Measurements from ENCODE around the gene CDK5R1. TPM values are rescaled to one million over a fixed set of nuclear protein-coding genes. Genes with fewer than 3 reads are reported as not detected.

The CDK5R1 gene
- total and polyA plus RNA-seq, 2 experiments from 2014 or later = 0.63 to 1.2 TPM

GRCh38 chr17:32515677-32516383 lies 29.0 kb downstream of the CDK5R1 start:
- in situ Hi-C loops (cut with MboI) = no loop called here

GRCh38 chr17:32516450-32516849 lies 29.7 kb downstream of the CDK5R1 start:
- Histone ChIP-seq H3K27me3 (replicated peaks; ENCODE audit: insufficient read depth) (no peaks in the 10 kb centered on the region), H3K4me2 (ENCODE audit: unreplicated experiment) (no peak overlapping the region), H3F3A (ENCODE audit: insufficient read depth) (peaks cover 14% of the 10 kb centered on the region; the same call in 1 of the 2 replicates), H3K9me3 (ENCODE audit: low read depth) (no peaks in the 10 kb centered on the region), H2AFZ (no peak overlapping the region), H3K4me1 (ENCODE audit: insufficient read depth) (peaks cover 13% of the 10 kb centered on the region), H3K9ac (no peak overlapping the region), H3K4me3 (no peak overlapping the region), H3K9me2 (ENCODE audit: insufficient read depth) (no peaks in the 10 kb centered on the region), H4K20me1 (ENCODE audit: insufficient read depth) (no peaks in the 10 kb centered on the region), H3K36me3 (ENCODE audit: low read depth) (no peaks in the 10 kb centered on the region), H3K27ac (no peak overlapping the region), H3K79me2 (ENCODE audit: insufficient read depth) (no peaks in the 10 kb centered on the region)
- in situ Hi-C loops (cut with MboI) = no loop called here
- TF ChIP-seq EZH2 (IDR thresholded peaks at IDR 0.05; ENCODE audit: insufficient read depth, poor library complexity, severe bottlenecking) (no peak), EZH2phosphoT487 (IDR thresholded peaks at IDR 0.05; ENCODE audit: insufficient read depth, low read depth) (no peak)
- WGBS, 2 experiments (ENCODE audit: low coverage in 1 of 2, low lambda C conversion rate in 2 of 2, missing lambda C conversion rate in 2 of 2) = 79 to 80% methylated on average over 2 of the region's 2 CpGs
- DNase-seq = no peak

More at GRCh38 chr17:32515677-32516383, 29.0 kb downstream of the CDK5R1 start:
- H3K4me3 ChIP-seq = no peak overlapping the region
- H2AFZ ChIP-seq = no peak overlapping the region
- peaks cover 13% of the 10 kb centered on the region for H3K4me1 ChIP-seq (ENCODE audit: insufficient read depth)
- H4K20me1 ChIP-seq (ENCODE audit: insufficient read depth) = no peaks in the 10 kb centered on the region
- H3K27ac ChIP-seq = no peak overlapping the region
- H3K9ac ChIP-seq = no peak overlapping the region
- TF ChIP-seq EZH2 (IDR thresholded peaks at IDR 0.05; ENCODE audit: insufficient read depth, poor library complexity, severe bottlenecking) (no peak), EZH2phosphoT487 (IDR thresholded peaks at IDR 0.05; ENCODE audit: insufficient read depth, low read depth) (no peak)
- no peaks in the 10 kb centered on the region for H3K27me3 ChIP-seq (replicated peaks; ENCODE audit: insufficient read depth)
- no peaks in the 10 kb centered on the region for H3K9me3 ChIP-seq (ENCODE audit: low read depth)
- 94 to 97% methylated on average over 4 of the region's 4 CpGs for WGBS, 2 experiments (ENCODE audit: low coverage in 1 of 2, low lambda C conversion rate in 2 of 2, missing lambda C conversion rate in 2 of 2)
- no peaks in the 10 kb centered on the region for H3K36me3 ChIP-seq (ENCODE audit: low read depth)
- no peaks in the 10 kb centered on the region for H3K79me2 ChIP-seq (ENCODE audit: insufficient read depth)
- no peak for DNase-seq
- H3K4me2 ChIP-seq (ENCODE audit: unreplicated experiment) = no peak overlapping the region
- peaks cover 13% of the 10 kb centered on the region; the same call in 1 of the 2 replicates for H3F3A ChIP-seq (ENCODE audit: insufficient read depth)
- no peaks in the 10 kb centered on the region for H3K9me2 ChIP-seq (ENCODE audit: insufficient read depth)

DNA sequence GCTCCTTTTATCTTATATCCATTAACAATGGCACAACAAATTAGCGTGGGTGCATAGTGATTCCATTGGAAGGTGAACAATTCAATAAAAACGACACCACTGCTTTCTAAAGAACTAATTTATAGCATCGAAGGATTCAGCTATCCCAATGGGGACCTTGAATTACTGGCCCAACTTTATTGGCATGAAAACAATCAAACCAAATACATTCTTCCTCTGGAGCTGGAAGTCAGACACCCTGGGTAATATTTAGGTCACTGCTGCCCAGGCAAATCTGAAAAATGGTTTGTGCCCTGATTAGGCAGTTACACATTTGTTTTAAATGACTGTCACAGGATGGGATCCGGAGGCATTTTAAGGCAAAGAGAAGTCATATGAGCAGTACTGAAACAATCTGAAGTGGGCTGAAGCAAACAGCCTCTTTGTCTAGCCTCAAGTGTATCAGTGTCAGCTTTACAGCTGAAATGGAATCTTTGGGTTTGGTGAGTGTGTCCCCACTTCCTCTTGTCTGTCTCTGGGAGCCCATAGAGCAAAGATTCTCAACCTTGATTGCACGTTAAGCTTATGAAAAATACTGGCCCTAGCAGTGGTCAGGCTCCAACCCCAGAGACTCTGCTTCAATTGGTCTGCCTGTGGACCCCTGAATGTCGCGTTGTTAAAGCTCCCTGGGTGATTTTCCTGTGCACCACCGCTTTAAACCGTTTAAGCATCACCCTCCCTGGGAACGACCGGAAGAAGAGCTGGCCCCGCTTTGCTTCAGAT lies 30.3 kb downstream of the CDK5R1 start:
- TF ChIP-seq EZH2phosphoT487 (IDR thresholded peaks at IDR 0.05; ENCODE audit: insufficient read depth, low read depth) = no peak
- TF ChIP-seq EZH2 (IDR thresholded peaks at IDR 0.05; ENCODE audit: insufficient read depth, poor library complexity, severe bottlenecking) = no peak
- Histone ChIP-seq H3K27ac (no peak overlapping the region), H3K4me2 (ENCODE audit: unreplicated experiment) (no peak overlapping the region), H3K4me1 (ENCODE audit: insufficient read depth) (peaks cover 13% of the 10 kb centered on the region), H3K9ac (no peak overlapping the region), H3K9me2 (ENCODE audit: insufficient read depth) (no peaks in the 10 kb centered on the region), H3K4me3 (no peak overlapping the region), H2AFZ (no peak overlapping the region), H3K9me3 (ENCODE audit: low read depth) (no peaks in the 10 kb centered on the region), H3K36me3 (ENCODE audit: low read depth) (no peaks in the 10 kb centered on the region), H3F3A (ENCODE audit: insufficient read depth) (peaks cover 14% of the 10 kb centered on the region; the same call in 1 of the 2 replicates), H3K79me2 (ENCODE audit: insufficient read depth) (no peaks in the 10 kb centered on the region), H4K20me1 (ENCODE audit: insufficient read depth) (no peaks in the 10 kb centered on the region), H3K27me3 (replicated peaks; ENCODE audit: insufficient read depth) (no peaks in the 10 kb centered on the region)
- DNase-seq = no peak
- 94 to 95% methylated on average over 12 of the region's 12 CpGs for WGBS, 2 experiments (ENCODE audit: low coverage in 1 of 2, low lambda C conversion rate in 2 of 2, missing lambda C conversion rate in 2 of 2)
- in situ Hi-C loops (cut with MboI) = no loop called here

GRCh38 chr17:32517982-32518381 lies 31.2 kb downstream of the CDK5R1 start:
- Histone ChIP-seq H3K4me1 (ENCODE audit: insufficient read depth) (peaks cover 13% of the 10 kb centered on the region), H3K4me2 (ENCODE audit: unreplicated experiment) (no peak overlapping the region), H3F3A (ENCODE audit: insufficient read depth) (peaks cover 14% of the 10 kb centered on the region; the same call in 1 of the 2 replicates), H3K27ac (no peak overlapping the region), H3K27me3 (replicated peaks; ENCODE audit: insufficient read depth) (no peaks in the 10 kb centered on the region), H3K9ac (no peak overlapping the region), H3K4me3 (no peak overlapping the region), H2AFZ (no peak overlapping the region), H3K36me3 (ENCODE audit: low read depth) (no peaks in the 10 kb centered on the region), H3K79me2 (ENCODE audit: insufficient read depth) (no peaks in the 10 kb centered on the region), H3K9me2 (ENCODE audit: insufficient read depth) (no peaks in the 10 kb centered on the region), H3K9me3 (ENCODE audit: low read depth) (no peaks in the 10 kb centered on the region), H4K20me1 (ENCODE audit: insufficient read depth) (no peaks in the 10 kb centered on the region)
- TF ChIP-seq EZH2 (IDR thresholded peaks at IDR 0.05; ENCODE audit: insufficient read depth, poor library complexity, severe bottlenecking) (no peak), EZH2phosphoT487 (IDR thresholded peaks at IDR 0.05; ENCODE audit: insufficient read depth, low read depth) (no peak)
- WGBS, 2 experiments (ENCODE audit: low coverage in 1 of 2, low lambda C conversion rate in 2 of 2, missing lambda C conversion rate in 2 of 2) = 93 to 99% methylated on average over 7 of the region's 7 CpGs
- in situ Hi-C loops (cut with MboI) = no loop called here
- DNase-seq = no peak
